ENCODE measurements around the gene SAMD4B. TPM values are rescaled to one million over a fixed set of nuclear protein-coding genes. Genes with fewer than 3 reads are reported as not detected.

The SAMD4B gene
- total RNA-seq, 2 donors from 2014 or later = 101 to 153 TPM

- Histone ChIP-seq H3K36me3 (no peaks in the 10 kb centered on the region), H3K9me3 (no peaks in the 10 kb centered on the region), H3K27ac (no peak overlapping the region), H3K27me3 (replicated peaks; ENCODE audit: insufficient read depth) (peaks cover 5% of the 10 kb centered on the region), H3K4me3 (no peak overlapping the region), H3K4me1 (ENCODE audit: control insufficient read depth in 1 of 2, low read depth in 2 of 2) (no peaks in the 10 kb centered on the region)
- no peak for TF ChIP-seq CTCF (IDR thresholded peaks at IDR 0.05)
- DNase-seq (ENCODE audit: low spot score) = no peak
- ATAC-seq (ENCODE audit: insufficient number of reproducible peaks, low FRiP score, low read depth) = no peak
These were observed 38.6 kb upstream of the SAMD4B start for GRCh38 chr19:39303373-39304184.

- H3K4me1 ChIP-seq (ENCODE audit: control insufficient read depth in 1 of 2, low read depth in 2 of 2) = no peaks in the 10 kb centered on the region
These were observed 38.1 kb upstream of the SAMD4B start for GRCh38 chr19:39304185-39304513.

GRCh38 chr19:39304701-39305571 lies 37.3 kb upstream of the SAMD4B start:
- ATAC-seq (ENCODE audit: insufficient number of reproducible peaks, low FRiP score, low read depth) (no peak), DNase-seq (ENCODE audit: low spot score) (no peak)

More at GRCh38 chr19:39304185-39304513, 38.1 kb upstream of the SAMD4B start:
- Histone ChIP-seq H3K4me3 (no peak overlapping the region), H3K27me3 (replicated peaks; ENCODE audit: insufficient read depth) (peaks cover 5% of the 10 kb centered on the region), H3K9me3 (no peaks in the 10 kb centered on the region), H3K27ac (no peak overlapping the region), H3K36me3 (no peaks in the 10 kb centered on the region)
- no peak for DNase-seq (ENCODE audit: low spot score)
- ATAC-seq (ENCODE audit: insufficient number of reproducible peaks, low FRiP score, low read depth) = no peak
- TF ChIP-seq CTCF (IDR thresholded peaks at IDR 0.05) = no peak

GRCh38 chr19:39306075-39306474 lies 36.1 kb upstream of the SAMD4B start:
- ATAC-seq (ENCODE audit: insufficient number of reproducible peaks, low FRiP score, low read depth) (no peak), DNase-seq (ENCODE audit: low spot score) (no peak)
- Histone ChIP-seq H3K27me3 (replicated peaks; ENCODE audit: insufficient read depth) (peaks cover 5% of the 10 kb centered on the region), H3K36me3 (no peaks in the 10 kb centered on the region), H3K27ac (no peak overlapping the region), H3K9me3 (no peaks in the 10 kb centered on the region), H3K4me1 (ENCODE audit: control insufficient read depth in 1 of 2, low read depth in 2 of 2) (no peaks in the 10 kb centered on the region), H3K4me3 (no peak overlapping the region)
- TF ChIP-seq CTCF (IDR thresholded peaks at IDR 0.05) = no peak

More at GRCh38 chr19:39304701-39305571, 37.3 kb upstream of the SAMD4B start:
- H3K27me3 ChIP-seq (replicated peaks; ENCODE audit: insufficient read depth) = peaks cover 5% of the 10 kb centered on the region
- no peaks in the 10 kb centered on the region for H3K4me1 ChIP-seq (ENCODE audit: control insufficient read depth in 1 of 2, low read depth in 2 of 2)
- H3K9me3 ChIP-seq = no peaks in the 10 kb centered on the region
- no peak overlapping the region for H3K4me3 ChIP-seq
- H3K27ac ChIP-seq = no peak overlapping the region
- no peaks in the 10 kb centered on the region for H3K36me3 ChIP-seq
- no peak for TF ChIP-seq CTCF (IDR thresholded peaks at IDR 0.05)

Measured in thoracic aorta (tissue), 2 donors.